ENCODE measurements around the gene NXPE1.

NXPE1 gene

GRCh38 chr11:114587398-114587953 is 27.8 kb upstream of the NXPE1 start:
- DNase-seq (ENCODE audit: low spot score): no peak
- TF ChIP-seq CTCF (IDR thresholded peaks at IDR 0.05; ENCODE audit: borderline replicate concordance, control extremely low read depth, extremely low read depth, insufficient read depth, missing control alignments): no peak
- in situ Hi-C loops (cut with MboI; ENCODE audit: low sequenced_read_pairs, unreplicated experiment): loop anchor here (25.0 kb wide), 1 partner anchor 250 kb away; no protein-coding TSS in a partner anchor

GRCh38 chr11:114586797-114587196 is 27.1 kb upstream of the NXPE1 start:
- no peak for DNase-seq (ENCODE audit: low spot score)
- no peak for TF ChIP-seq CTCF (IDR thresholded peaks at IDR 0.05; ENCODE audit: borderline replicate concordance, control extremely low read depth, extremely low read depth, insufficient read depth, missing control alignments)
- in situ Hi-C loops (cut with MboI; ENCODE audit: low sequenced_read_pairs, unreplicated experiment): loop anchor here (25.0 kb wide), 1 partner anchor 249 kb away; no protein-coding TSS in a partner anchor

- no peak for TF ChIP-seq CTCF (IDR thresholded peaks at IDR 0.05; ENCODE audit: borderline replicate concordance, control extremely low read depth, extremely low read depth, insufficient read depth, missing control alignments)
- DNase-seq (ENCODE audit: low spot score): no peak
- in situ Hi-C loops (cut with MboI; ENCODE audit: low sequenced_read_pairs, unreplicated experiment): no loop called here
Measured at GRCh38 chr11:114571712-114572111, 12.0 kb upstream of the NXPE1 start.

- no peak for TF ChIP-seq CTCF (IDR thresholded peaks at IDR 0.05; ENCODE audit: borderline replicate concordance, control extremely low read depth, extremely low read depth, insufficient read depth, missing control alignments)
- no peak for DNase-seq (ENCODE audit: low spot score)
- in situ Hi-C loops (cut with MboI; ENCODE audit: low sequenced_read_pairs, unreplicated experiment): no loop called here
Measured at GRCh38 chr11:114569801-114570200, 10.1 kb upstream of the NXPE1 start.

GRCh38 chr11:114566276-114566675 is 6.6 kb upstream of the NXPE1 start:
- DNase-seq (ENCODE audit: low spot score): no peak
- no peak for TF ChIP-seq CTCF (IDR thresholded peaks at IDR 0.05; ENCODE audit: borderline replicate concordance, control extremely low read depth, extremely low read depth, insufficient read depth, missing control alignments)
- in situ Hi-C loops (cut with MboI; ENCODE audit: low sequenced_read_pairs, unreplicated experiment): no loop called here

GRCh38 chr11:114564831-114565230 is 5.2 kb upstream of the NXPE1 start:
- in situ Hi-C loops (cut with MboI; ENCODE audit: low sequenced_read_pairs, unreplicated experiment): no loop called here
- TF ChIP-seq CTCF (IDR thresholded peaks at IDR 0.05; ENCODE audit: borderline replicate concordance, control extremely low read depth, extremely low read depth, insufficient read depth, missing control alignments): no peak
- no peak for DNase-seq (ENCODE audit: low spot score)

All from GM13976 (cell line).